GM12878 (cell line): Measurements from ENCODE around the gene PPP6R1. TPM values are rescaled to one million over a fixed set of nuclear protein-coding genes. Genes with fewer than 3 reads are reported as not detected.

Source experiments
- ATAC-seq: fragments of 200-7000 bp; cut with Tn5 transposase; 3 replicates; pipeline ENCODE4 v1.9.1; 2020; ENCODE audit warnings: mild to moderate bottlenecking, moderate library complexity
- BruUV-seq: library from RNA; stranded (reverse); fragments of 400-500 nt; replicated peaks from 2 replicates; lab custom pipeline; 2021; lab: Mats Ljungman, UMichigan
- CTCF ChIA-PET: fragments of 300-600 bp; sonication (Branson Sonifier 250); formaldehyde crosslinking; extraction: SDS; loops from one replicate; lab custom pipeline; 2021; ENCODE audit warnings: inconsistent platforms; lab: Yijun Ruan, JAX
- POLR2A ChIA-PET: fragments of 350-600 bp; formaldehyde crosslinking; extraction: SDS; loops from one replicate; lab custom pipeline; 2021; ENCODE audit warnings: inconsistent platforms; lab: Charles Lee
- RAD21 ChIA-PET: fragments of 300-600 bp; sonication (Branson Sonifier 250); formaldehyde crosslinking; loops from one replicate; lab custom pipeline; 2023; ENCODE audit warnings: antibody characterized with exemption; ENCODE audit not compliant: unreplicated experiment; lab: Charles Lee
- SMC1A ChIA-PET: fragments of 300-600 bp; sonication (Branson Sonifier 250); formaldehyde crosslinking; loops from one replicate; lab custom pipeline; 2023; ENCODE audit not compliant: unreplicated experiment, uncharacterized antibody; lab: Charles Lee
- DNase-seq: peaks from one replicate; pipeline ENCODE4 v3.0.0-alpha.2; 2011; ENCODE audit warnings: low read depth, low spot score
- FAIRE-seq: peaks from 3 replicates; lab custom pipeline; 2011; peaks lifted over from hg19 to GRCh38; lab: Jason Lieb, UNC
- H2AFZ ChIP-seq: 2 replicates; pipeline ENCODE4 v1.6.0; 2011; ENCODE audit warnings: low read depth, low read length, control low read depth; ENCODE audit not compliant: control insufficient read depth
- H3K27ac ChIP-seq: 2 replicates; pipeline ENCODE4 v1.5.1; 2011; ENCODE audit warnings: control low read depth; ENCODE audit not compliant: control insufficient read depth, insufficient read depth
- H3K27me3 ChIP-seq, 2 experiments: replicated peaks in 1 of 2; 2 replicates each; pipeline versions ENCODE4 v1.6.0 to v1.6.1; 2011; ENCODE audit warnings: low read length in 1 of 2; ENCODE audit not compliant: control insufficient read depth in 2 of 2, insufficient read depth in 2 of 2
- H3K36me3 ChIP-seq, 2 experiments: 2 replicates each; pipeline ENCODE4 v1.5.1; 2011; ENCODE audit warnings: low read length in 1 of 2; ENCODE audit not compliant: control insufficient read depth in 2 of 2, insufficient read depth in 2 of 2
- H3K4me1 ChIP-seq: 2 replicates; pipeline ENCODE4 v1.6.1; 2011; ENCODE audit warnings: mild to moderate bottlenecking, low read length, moderate library complexity, mixed read lengths; ENCODE audit not compliant: control insufficient read depth, insufficient read depth
- H3K4me2 ChIP-seq: 2 replicates; pipeline ENCODE4 v1.6.0; 2011; ENCODE audit warnings: control low read depth; ENCODE audit not compliant: control insufficient read depth, insufficient read depth
- H3K4me3 ChIP-seq: fragments of 200-600 bp; sonication (generic); 2 replicates; pipeline ENCODE4 v1.5.1; 2016
- H3K79me2 ChIP-seq: 2 replicates; pipeline ENCODE4 v1.6.0; 2011; ENCODE audit warnings: low read length; ENCODE audit not compliant: control insufficient read depth, insufficient read depth
- H3K9ac ChIP-seq: 2 replicates; pipeline ENCODE4 v1.8.0; 2011; ENCODE audit warnings: low read length, control low read depth, mixed read lengths; ENCODE audit not compliant: control insufficient read depth, insufficient read depth
- H3K9me3 ChIP-seq: replicated peaks from 3 replicates; pipeline ENCODE4 v1.5.1; 2011; ENCODE audit warnings: mild to moderate bottlenecking, low read length; ENCODE audit not compliant: control insufficient read depth, insufficient read depth
- H4K20me1 ChIP-seq: 2 replicates; pipeline ENCODE4 v1.6.0; 2011; ENCODE audit not compliant: control insufficient read depth, insufficient read depth
- CREM ChIP-seq: IDR thresholded peaks from 2 replicates; pipeline ENCODE4 v1.6.1; 2014; ENCODE audit warnings: antibody characterized with exemption, low read depth
- IKZF2 ChIP-seq, 2 experiments: fragments of 450-650 bp; IDR thresholded peaks; 2 replicates each; pipeline ENCODE4 v1.6.1; 2017; ENCODE audit warnings: mild to moderate bottlenecking in 2 of 2, moderate library complexity in 2 of 2
- NBN ChIP-seq: fragments of 450-650 bp; IDR thresholded peaks from 2 replicates; pipeline ENCODE4 v1.6.1; 2016
- NR2C2 ChIP-seq: IDR thresholded peaks from 2 replicates; pipeline ENCODE4 v1.6.1; 2011; ENCODE audit warnings: borderline replicate concordance, low read depth; ENCODE audit not compliant: control insufficient read depth, insufficient read length
- POLR2A ChIP-seq: IDR thresholded peaks from 2 replicates; pipeline ENCODE4 v1.6.1; 2011; ENCODE audit warnings: low read depth, mild to moderate bottlenecking, low read length
- RAD21 ChIP-seq: IDR thresholded peaks from 2 replicates; pipeline ENCODE4 v1.6.1; 2011; ENCODE audit warnings: mild to moderate bottlenecking, low read depth, low read length, moderate library complexity; ENCODE audit not compliant: insufficient read depth
- RFX5 ChIP-seq: IDR thresholded peaks from 2 replicates; pipeline ENCODE4 v1.6.1; 2011; ENCODE audit warnings: low read depth, low read length, improper control_type of control experiment
- SMARCA5 ChIP-seq: fragments of 450-650 bp; IDR thresholded peaks from 2 replicates; pipeline ENCODE4 v1.6.1; 2017; ENCODE audit warnings: mild to moderate bottlenecking
- TCF12 ChIP-seq: IDR thresholded peaks from 2 replicates; pipeline ENCODE4 v1.6.1; 2011; ENCODE audit warnings: low read depth, mild to moderate bottlenecking, low read length
- ZNF24 ChIP-seq: fragments of 450-650 bp; IDR thresholded peaks from 2 replicates; pipeline ENCODE4 v1.6.1; 2017; ENCODE audit warnings: antibody characterized with exemption, mild to moderate bottlenecking
- WGBS: methylation state at CpG from one replicate; pipeline ENCODE4 v1.1.6; 2016; ENCODE audit warnings: low lambda C conversion rate; ENCODE audit not compliant: insufficient replicate concordance, insufficient coverage; ENCODE audit errors: missing lambda C conversion rate; 5-methylcytosine and 5-hydroxymethylcytosine counted together
- in situ Hi-C: fragments of 300-500 bp; cut with MboI; formaldehyde crosslinking; loops from 9 replicates; pipeline ENCODE4 v1.14.3; 2018; ENCODE audit warnings: mixed read lengths
- intact Hi-C: fragments of 100-400 bp; cut with micrococcal nuclease; formaldehyde crosslinking; loops from one replicate; pipeline ENCODE4 v1.14.2; 2022; ENCODE audit not compliant: unreplicated experiment
- polyA plus RNA-seq, 11 experiments: library from polyadenylated mRNA; depleted of rRNA in 4 of 11; unstranded in 6 of 11; stranded (reverse) in 5 of 11; fragments of >200 nt; fragmentation: Nextera tagmentation in 4 of 11; fragmentation: Illumina TruSeq in 1 of 11; extraction: Ambion mirVana in 4 of 11; extraction: Trizol in 1 of 11; gene quantifications; 1 replicate in 1 of 11; 2 replicates in 10 of 11; pipeline versions ENCODE4 v1.2.1 to v1.2.3, GENCODE V29; 2011 to 2016; ENCODE audit warnings: inconsistent platforms in 2 of 11, missing spikeins in 2 of 11, low read depth in 1 of 11
- total RNA-seq, 4 experiments: library from RNA; depleted of rRNA in 3 of 4; stranded (reverse); fragments of >200 nt in 3 of 4; fragmentation: Illumina TruSeq in 1 of 4; extraction: Trizol in 1 of 4; gene quantifications; 2 replicates each; pipeline versions ENCODE4 v1.2.1 to v1.2.3, GENCODE V29; 2013 to 2021
- TF ChIP-seq, protein P1 (sequence below): fragments of 450-650 bp; IDR thresholded peaks from 2 replicates; pipeline ENCODE4 v1.6.1; 2017; ENCODE audit warnings: borderline replicate concordance
- TF ChIP-seq, protein P2 (sequence below): fragments of 450-650 bp; IDR thresholded peaks from 2 replicates; pipeline ENCODE4 v1.6.1; 2017; ENCODE audit warnings: mild to moderate bottlenecking, low read depth, inconsistent platforms; ENCODE audit not compliant: poor library complexity, severe bottlenecking
- TF ChIP-seq, protein P3 (sequence below): IDR thresholded peaks from 2 replicates; pipeline ENCODE4 v1.6.1; 2012; ENCODE audit warnings: low read depth, low read length, improper control_type of control experiment
- TF ChIP-seq, protein P4 (sequence below): IDR thresholded peaks from 2 replicates; pipeline ENCODE4 v1.6.1; 2011; ENCODE audit warnings: low read depth, mild to moderate bottlenecking, low read length, moderate library complexity, borderline replicate concordance; ENCODE audit errors: extremely low read depth
- TF ChIP-seq, protein P5 (sequence below): fragments of 450-650 bp; conservative IDR thresholded peaks from 2 replicates; pipeline ENCODE4 v1.6.1; 2017; ENCODE audit warnings: mild to moderate bottlenecking, moderate library complexity

Gene PPP6R1
- total and polyA plus RNA-seq, 10 of the 15 experiments (the other 5 are each of a cell fraction or from before 2014, with no cell fraction given), result 0.80 to 173 (median 63.7) TPM

DNA sequence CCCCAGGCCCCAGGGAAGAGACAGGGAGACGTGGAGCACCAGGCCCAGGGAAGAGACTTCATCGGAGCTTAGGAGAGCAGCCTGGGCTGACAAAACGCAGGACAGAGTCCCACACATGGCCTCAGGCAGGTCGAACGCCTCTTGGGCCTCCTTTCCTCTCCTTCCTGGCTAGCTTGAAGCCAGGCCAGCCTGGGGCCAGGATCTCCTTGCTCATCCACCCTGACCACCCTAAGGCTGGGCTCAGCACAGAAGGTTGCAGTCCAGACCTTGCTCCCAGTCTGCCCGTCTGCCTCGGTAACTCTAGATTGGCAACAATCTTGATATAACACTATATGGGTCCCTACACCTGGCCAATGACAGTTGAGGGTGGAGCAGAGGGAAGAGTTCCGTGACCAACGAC, 10.1 kb downstream of the PPP6R1 start:
- ChIA-PET CTCF (interaction anchor here (1.0 kb wide), 1 partner anchor 43 kb away, joined by 3 read pairs; no protein-coding TSS in a partner anchor), SMC1A (interaction anchor here (1.0 kb wide), 1 partner anchor 11 kb away, joined by 3 read pairs; no protein-coding TSS in a partner anchor), POLR2A (interaction anchor here (1.7 kb wide), 1 partner anchor 135 kb away, joined by 3 read pairs; the partner anchor contains the start of gene TMEM238), RAD21 (no interaction called here)
- Histone ChIP-seq H3K79me2 (peaks cover 59% of the 10 kb centered on the region), H3K9me3 (no peaks in the 10 kb centered on the region), H2AFZ (no peak overlapping the region), H3K27me3 (no peaks in the 10 kb centered on the region), H3K36me3 (peaks cover 19 to 52% of the 10 kb centered on the region in 2 experiments), H3K4me3 (no peak overlapping the region), H4K20me1 (peaks cover 3% of the 10 kb centered on the region; the same call in 1 of the 2 replicates), H3K4me2 (no peak overlapping the region), H3K9ac (no peak overlapping the region), H3K27ac (no peak overlapping the region), H3K4me1 (peaks cover 22% of the 10 kb centered on the region)
- intact Hi-C loops, result no loop called here
- no peak for ATAC-seq
- in situ Hi-C loops, result no loop called here
- no peak for DNase-seq
- 83% methylated on average over 9 of the region's 9 CpGs for WGBS
- FAIRE-seq, result no peak
- no TSS peak for BruUV-seq
- TF ChIP-seq NR2C2 (no peak), RFX5 (no peak), NBN (no peak), RAD21 (no peak), SMARCA5 (no peak), ZNF24 (no peak), CREM (no peak), POLR2A (no peak), IKZF2 (IDR thresholded peaks at IDR 0.05) (no peak), TCF12 (no peak)
- TF ChIP-seq, protein P1, sequence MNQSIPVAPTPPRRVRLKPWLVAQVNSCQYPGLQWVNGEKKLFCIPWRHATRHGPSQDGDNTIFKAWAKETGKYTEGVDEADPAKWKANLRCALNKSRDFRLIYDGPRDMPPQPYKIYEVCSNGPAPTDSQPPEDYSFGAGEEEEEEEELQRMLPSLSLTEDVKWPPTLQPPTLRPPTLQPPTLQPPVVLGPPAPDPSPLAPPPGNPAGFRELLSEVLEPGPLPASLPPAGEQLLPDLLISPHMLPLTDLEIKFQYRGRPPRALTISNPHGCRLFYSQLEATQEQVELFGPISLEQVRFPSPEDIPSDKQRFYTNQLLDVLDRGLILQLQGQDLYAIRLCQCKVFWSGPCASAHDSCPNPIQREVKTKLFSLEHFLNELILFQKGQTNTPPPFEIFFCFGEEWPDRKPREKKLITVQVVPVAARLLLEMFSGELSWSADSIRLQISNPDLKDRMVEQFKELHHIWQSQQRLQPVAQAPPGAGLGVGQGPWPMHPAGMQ, result no peak
- TF ChIP-seq, protein P2, sequence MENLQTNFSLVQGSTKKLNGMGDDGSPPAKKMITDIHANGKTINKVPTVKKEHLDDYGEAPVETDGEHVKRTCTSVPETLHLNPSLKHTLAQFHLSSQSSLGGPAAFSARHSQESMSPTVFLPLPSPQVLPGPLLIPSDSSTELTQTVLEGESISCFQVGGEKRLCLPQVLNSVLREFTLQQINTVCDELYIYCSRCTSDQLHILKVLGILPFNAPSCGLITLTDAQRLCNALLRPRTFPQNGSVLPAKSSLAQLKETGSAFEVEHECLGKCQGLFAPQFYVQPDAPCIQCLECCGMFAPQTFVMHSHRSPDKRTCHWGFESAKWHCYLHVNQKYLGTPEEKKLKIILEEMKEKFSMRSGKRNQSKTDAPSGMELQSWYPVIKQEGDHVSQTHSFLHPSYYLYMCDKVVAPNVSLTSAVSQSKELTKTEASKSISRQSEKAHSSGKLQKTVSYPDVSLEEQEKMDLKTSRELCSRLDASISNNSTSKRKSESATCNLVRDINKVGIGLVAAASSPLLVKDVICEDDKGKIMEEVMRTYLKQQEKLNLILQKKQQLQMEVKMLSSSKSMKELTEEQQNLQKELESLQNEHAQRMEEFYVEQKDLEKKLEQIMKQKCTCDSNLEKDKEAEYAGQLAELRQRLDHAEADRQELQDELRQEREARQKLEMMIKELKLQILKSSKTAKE, result no peak
- TF ChIP-seq, protein P3, sequence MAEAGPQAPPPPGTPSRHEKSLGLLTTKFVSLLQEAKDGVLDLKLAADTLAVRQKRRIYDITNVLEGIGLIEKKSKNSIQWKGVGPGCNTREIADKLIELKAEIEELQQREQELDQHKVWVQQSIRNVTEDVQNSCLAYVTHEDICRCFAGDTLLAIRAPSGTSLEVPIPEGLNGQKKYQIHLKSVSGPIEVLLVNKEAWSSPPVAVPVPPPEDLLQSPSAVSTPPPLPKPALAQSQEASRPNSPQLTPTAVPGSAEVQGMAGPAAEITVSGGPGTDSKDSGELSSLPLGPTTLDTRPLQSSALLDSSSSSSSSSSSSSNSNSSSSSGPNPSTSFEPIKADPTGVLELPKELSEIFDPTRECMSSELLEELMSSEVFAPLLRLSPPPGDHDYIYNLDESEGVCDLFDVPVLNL, result no peak
- TF ChIP-seq, protein P4, sequence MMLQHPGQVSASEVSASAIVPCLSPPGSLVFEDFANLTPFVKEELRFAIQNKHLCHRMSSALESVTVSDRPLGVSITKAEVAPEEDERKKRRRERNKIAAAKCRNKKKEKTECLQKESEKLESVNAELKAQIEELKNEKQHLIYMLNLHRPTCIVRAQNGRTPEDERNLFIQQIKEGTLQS, result no peak
- TF ChIP-seq, protein P5, sequence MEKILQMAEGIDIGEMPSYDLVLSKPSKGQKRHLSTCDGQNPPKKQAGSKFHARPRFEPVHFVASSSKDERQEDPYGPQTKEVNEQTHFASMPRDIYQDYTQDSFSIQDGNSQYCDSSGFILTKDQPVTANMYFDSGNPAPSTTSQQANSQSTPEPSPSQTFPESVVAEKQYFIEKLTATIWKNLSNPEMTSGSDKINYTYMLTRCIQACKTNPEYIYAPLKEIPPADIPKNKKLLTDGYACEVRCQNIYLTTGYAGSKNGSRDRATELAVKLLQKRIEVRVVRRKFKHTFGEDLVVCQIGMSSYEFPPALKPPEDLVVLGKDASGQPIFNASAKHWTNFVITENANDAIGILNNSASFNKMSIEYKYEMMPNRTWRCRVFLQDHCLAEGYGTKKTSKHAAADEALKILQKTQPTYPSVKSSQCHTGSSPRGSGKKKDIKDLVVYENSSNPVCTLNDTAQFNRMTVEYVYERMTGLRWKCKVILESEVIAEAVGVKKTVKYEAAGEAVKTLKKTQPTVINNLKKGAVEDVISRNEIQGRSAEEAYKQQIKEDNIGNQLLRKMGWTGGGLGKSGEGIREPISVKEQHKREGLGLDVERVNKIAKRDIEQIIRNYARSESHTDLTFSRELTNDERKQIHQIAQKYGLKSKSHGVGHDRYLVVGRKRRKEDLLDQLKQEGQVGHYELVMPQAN, result no peak
